Uterus (tissue), 4 donors: Measurements from ENCODE around the gene HOMER3. TPM values are rescaled to one million over a fixed set of nuclear protein-coding genes. Genes with fewer than 3 reads are reported as not detected.

Experiments used
- DNase-seq, 2 donors: peaks; one replicate each; pipeline ENCODE4 v3.0.0-alpha.2; 2019 to 2020
- H3K27ac ChIP-seq, 2 donors: fragments of 200-600 bp; sonication (generic); 1 replicate in 1 of 2; 2 replicates in 1 of 2; pipeline ENCODE4 v1.5.1; 2016 to 2018
- H3K27me3 ChIP-seq, 2 donors: fragments of 200-600 bp; sonication (generic); one replicate each; pipeline ENCODE4 v1.5.1; 2018 to 2019; ENCODE audit warnings: control low read depth in 1 of 2
- H3K36me3 ChIP-seq, 2 donors: fragments of 200-600 bp; sonication (generic); one replicate each; pipeline ENCODE4 v1.5.1; 2019; ENCODE audit warnings: control low read depth in 1 of 2
- H3K4me1 ChIP-seq, 2 donors: fragments of 200-600 bp; sonication (generic); one replicate each; pipeline ENCODE4 v1.5.1; 2018 to 2019; ENCODE audit warnings: control low read depth in 1 of 2
- H3K4me3 ChIP-seq, 2 donors: fragments of 200-600 bp; sonication (generic); 1 replicate in 1 of 2; 2 replicates in 1 of 2; pipeline ENCODE4 v1.5.1; 2018 to 2019; ENCODE audit warnings: mild to moderate bottlenecking in 1 of 2
- H3K9me3 ChIP-seq, 2 donors: fragments of 200-600 bp; sonication (generic); one replicate each; pipeline ENCODE4 v1.5.1; 2019; ENCODE audit warnings: control low read depth in 1 of 2
- CTCF ChIP-seq, 4 experiments: fragments of 200-600 bp in 2 of 4; fragments of 450-650 bp in 2 of 4; sonication (generic) in 2 of 4; IDR thresholded peaks; one replicate each; pipeline ENCODE4 v1.5.1; 2016 to 2019; ENCODE audit warnings: antibody characterized with exemption in 4 of 4, mild to moderate bottlenecking in 2 of 4, moderate library complexity in 1 of 4
- POLR2A ChIP-seq, 2 donors: fragments of 450-650 bp; IDR thresholded peaks; one replicate each; pipeline ENCODE4 v1.6.1; 2016; ENCODE audit warnings: antibody characterized with exemption in 2 of 2, mild to moderate bottlenecking in 1 of 2, moderate library complexity in 1 of 2
- intact Hi-C: fragments of 100-400 bp; cut with DNase I; formaldehyde crosslinking; loops from one replicate; pipeline ENCODE4 v1.15.1; 2023; ENCODE audit warnings: low total_unique reads
- total RNA-seq, 4 donors: library from RNA; depleted of rRNA in 3 of 4; stranded (reverse); fragments of >200 nt in 3 of 4; gene quantifications; one replicate each; pipeline versions ENCODE4 v1.1.0 to v1.2.4, GENCODE V29; 2014 to 2023
- donor health status: DM: yes; HTN: yes; CAD: no.

HOMER3 gene
- total RNA-seq, 4 donors from 2014 or later: 4.4 to 24.8 (median 23.3) TPM

GRCh38 chr19:18910801-18911436 is 30.1 kb downstream of the HOMER3 start:
- Histone ChIP-seq H3K27me3 (no peaks in the 10 kb centered on the region), H3K36me3 (no peaks in the 10 kb centered on the region), H3K4me3 (no peak overlapping the region), H3K9me3 (no peaks in the 10 kb centered on the region), H3K27ac (no peak overlapping the region), H3K4me1 (no peaks in the 10 kb centered on the region)
- DNase-seq: no peak
- no peak for TF ChIP-seq CTCF (IDR thresholded peaks at IDR 0.05)
- TF ChIP-seq POLR2A (IDR thresholded peaks at IDR 0.05): no peak
- intact Hi-C loops: no loop called here

GRCh38 chr19:18910010-18910409 is 31.0 kb downstream of the HOMER3 start:
- Histone ChIP-seq H3K27ac (no peak overlapping the region), H3K9me3 (no peaks in the 10 kb centered on the region), H3K4me3 (no peak overlapping the region), H3K4me1 (no peaks in the 10 kb centered on the region), H3K27me3 (no peaks in the 10 kb centered on the region), H3K36me3 (no peaks in the 10 kb centered on the region)
- no peak for TF ChIP-seq CTCF (IDR thresholded peaks at IDR 0.05)
- TF ChIP-seq POLR2A (IDR thresholded peaks at IDR 0.05): no peak
- intact Hi-C loops: no loop called here
- DNase-seq: no peak

GRCh38 chr19:18908917-18909619 is 31.9 kb downstream of the HOMER3 start:
- Histone ChIP-seq H3K9me3 (no peaks in the 10 kb centered on the region), H3K27me3 (no peaks in the 10 kb centered on the region), H3K4me1 (no peaks in the 10 kb centered on the region), H3K27ac (no peak overlapping the region), H3K36me3 (no peaks in the 10 kb centered on the region), H3K4me3 (no peak overlapping the region)
- TF ChIP-seq CTCF (IDR thresholded peaks at IDR 0.05) (no peak), POLR2A (IDR thresholded peaks at IDR 0.05) (no peak)
- intact Hi-C loops: no loop called here
- no peak for DNase-seq

- H3K4me1 ChIP-seq: no peaks in the 10 kb centered on the region
- peak in 1 of 2 donors; percentile 14 for DNase-seq
- no peak for TF ChIP-seq POLR2A (IDR thresholded peaks at IDR 0.05)
- TF ChIP-seq CTCF (IDR thresholded peaks at IDR 0.05): no peak
- no peak overlapping the region for H3K27ac ChIP-seq
- H3K9me3 ChIP-seq: no peaks in the 10 kb centered on the region
- no peaks in the 10 kb centered on the region for H3K27me3 ChIP-seq
- H3K4me3 ChIP-seq: no peak overlapping the region
- intact Hi-C loops: no loop called here
- H3K36me3 ChIP-seq: no peaks in the 10 kb centered on the region
Measured at GRCh38 chr19:18906605-18907519, 34.2 kb downstream of the HOMER3 start.
